ENCODE measurements around the gene THYN1.

The THYN1 gene

DNA sequence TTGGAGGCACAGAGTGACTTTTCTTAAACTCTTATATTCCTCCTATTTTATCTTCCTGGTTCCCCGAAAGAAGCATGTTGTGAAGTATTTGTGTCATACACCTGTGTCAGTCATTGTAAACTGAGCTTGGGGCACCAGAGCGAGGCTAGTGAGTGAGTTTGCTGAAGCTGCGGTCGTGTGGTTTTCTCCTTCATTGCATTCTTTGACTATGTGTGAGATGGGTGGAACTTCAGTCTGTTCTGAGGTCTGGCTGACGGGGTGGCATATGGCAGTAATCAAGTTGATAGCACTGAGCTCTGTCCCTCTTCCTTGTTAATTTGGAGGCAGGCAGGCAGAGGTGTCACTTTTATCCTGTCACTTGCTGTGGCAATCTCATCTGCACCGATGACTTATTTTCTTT is 24.5 kb downstream of the THYN1 start:
- peaks cover 67% of the 10 kb centered on the region for H3K4me1 Mint-ChIP-seq (ENCODE audit: low read depth)
- H3K9me3 Mint-ChIP-seq, result no peaks in the 10 kb centered on the region
- H3K4me3 Mint-ChIP-seq, result no peak overlapping the region
- H3K27me3 Mint-ChIP-seq (ENCODE audit: low read depth), result no peaks in the 10 kb centered on the region
- H3K27ac Mint-ChIP-seq, result no peak overlapping the region
- H3K36me3 Mint-ChIP-seq (ENCODE audit: low read depth), result peaks cover 11% of the 10 kb centered on the region

DNA sequence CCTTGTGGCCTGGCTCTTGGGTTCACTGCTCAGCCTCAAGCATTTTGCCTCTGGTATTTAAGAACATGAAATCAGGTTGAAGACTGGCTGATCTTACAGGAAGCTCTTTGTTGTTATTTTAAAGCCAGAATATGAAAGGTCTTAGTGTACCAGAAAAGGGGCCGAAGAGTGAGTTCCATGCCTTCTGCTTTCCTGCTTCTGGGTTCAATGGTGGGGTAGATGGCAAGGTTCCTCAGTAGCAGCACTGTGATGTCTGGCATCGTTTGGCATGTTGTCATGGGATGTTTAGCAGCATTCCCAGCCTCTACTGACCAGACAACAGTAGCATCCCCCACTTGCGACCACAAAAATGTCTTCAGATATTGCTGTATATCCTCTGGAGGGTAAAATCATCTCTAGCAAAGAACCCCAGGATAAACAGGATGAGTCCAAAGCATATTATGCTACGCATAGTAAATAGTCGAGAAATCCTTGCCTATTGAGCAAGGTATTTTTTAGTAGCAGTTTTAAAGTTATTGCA is 26.3 kb downstream of the THYN1 start:
- Mint-ChIP-seq H3K4me3 (peak overlapping the region; percentile 42), H3K27ac (no peak overlapping the region), H3K9me3 (no peaks in the 10 kb centered on the region), H3K36me3 (ENCODE audit: low read depth) (peaks cover 22% of the 10 kb centered on the region), H3K4me1 (ENCODE audit: low read depth) (peaks cover 71% of the 10 kb centered on the region), H3K27me3 (ENCODE audit: low read depth) (no peaks in the 10 kb centered on the region)

DNA sequence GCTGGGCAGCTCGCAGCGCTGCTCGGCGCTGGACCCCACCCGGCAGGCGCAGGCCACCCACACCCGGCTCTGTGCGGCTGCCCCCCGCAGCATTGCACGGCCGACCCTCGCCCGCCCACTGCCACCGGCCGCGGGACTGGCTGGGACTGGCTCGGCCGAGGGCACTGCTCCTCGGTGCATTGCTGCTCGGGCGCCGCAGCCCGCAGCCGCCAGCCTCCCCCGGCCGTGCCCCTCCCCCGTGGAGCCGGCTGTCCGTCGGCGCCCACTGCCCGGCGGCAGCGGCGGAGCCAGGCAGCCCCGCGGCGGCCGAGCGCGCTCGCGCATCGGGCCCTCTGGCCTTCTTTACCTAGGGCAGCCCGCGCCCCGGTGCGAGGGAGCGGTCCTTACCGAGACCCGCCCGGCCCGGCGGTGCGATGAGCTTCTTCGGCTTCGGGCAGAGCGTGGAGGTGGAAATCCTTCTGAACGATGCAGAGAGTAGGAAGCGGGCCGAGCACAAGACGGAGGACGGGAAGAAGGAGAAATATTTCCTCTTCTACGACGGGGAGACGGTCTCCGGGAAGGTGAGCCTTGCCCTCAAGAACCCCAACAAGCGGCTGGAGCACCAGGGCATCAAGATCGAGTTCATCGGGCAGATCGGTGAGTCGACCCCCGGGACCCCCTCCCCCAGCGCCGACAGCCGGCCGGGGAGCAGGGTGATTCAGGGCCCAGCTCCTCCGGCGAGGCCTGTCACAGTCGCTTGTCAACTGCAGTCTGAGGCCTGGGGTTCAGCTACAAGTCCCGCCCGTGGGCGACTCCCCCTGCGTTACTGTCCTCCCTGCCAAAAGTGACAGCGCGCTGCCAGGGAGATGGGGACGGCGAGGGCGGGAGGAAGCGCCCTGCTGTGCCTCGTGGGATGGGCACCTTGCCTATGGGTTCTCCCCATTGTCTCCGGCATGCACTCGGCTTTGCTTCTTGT is 28.2 kb downstream of the THYN1 start:
- H3K36me3 Mint-ChIP-seq (ENCODE audit: low read depth), result peaks cover 29% of the 10 kb centered on the region
- H3K27me3 Mint-ChIP-seq (ENCODE audit: low read depth), result no peaks in the 10 kb centered on the region
- no peaks in the 10 kb centered on the region for H3K9me3 Mint-ChIP-seq
- peaks cover 72% of the 10 kb centered on the region for H3K4me1 Mint-ChIP-seq (ENCODE audit: low read depth)
- H3K27ac Mint-ChIP-seq, result peak overlapping the region; percentile 95
- peak overlapping the region; percentile 97 for H3K4me3 Mint-ChIP-seq

DNA sequence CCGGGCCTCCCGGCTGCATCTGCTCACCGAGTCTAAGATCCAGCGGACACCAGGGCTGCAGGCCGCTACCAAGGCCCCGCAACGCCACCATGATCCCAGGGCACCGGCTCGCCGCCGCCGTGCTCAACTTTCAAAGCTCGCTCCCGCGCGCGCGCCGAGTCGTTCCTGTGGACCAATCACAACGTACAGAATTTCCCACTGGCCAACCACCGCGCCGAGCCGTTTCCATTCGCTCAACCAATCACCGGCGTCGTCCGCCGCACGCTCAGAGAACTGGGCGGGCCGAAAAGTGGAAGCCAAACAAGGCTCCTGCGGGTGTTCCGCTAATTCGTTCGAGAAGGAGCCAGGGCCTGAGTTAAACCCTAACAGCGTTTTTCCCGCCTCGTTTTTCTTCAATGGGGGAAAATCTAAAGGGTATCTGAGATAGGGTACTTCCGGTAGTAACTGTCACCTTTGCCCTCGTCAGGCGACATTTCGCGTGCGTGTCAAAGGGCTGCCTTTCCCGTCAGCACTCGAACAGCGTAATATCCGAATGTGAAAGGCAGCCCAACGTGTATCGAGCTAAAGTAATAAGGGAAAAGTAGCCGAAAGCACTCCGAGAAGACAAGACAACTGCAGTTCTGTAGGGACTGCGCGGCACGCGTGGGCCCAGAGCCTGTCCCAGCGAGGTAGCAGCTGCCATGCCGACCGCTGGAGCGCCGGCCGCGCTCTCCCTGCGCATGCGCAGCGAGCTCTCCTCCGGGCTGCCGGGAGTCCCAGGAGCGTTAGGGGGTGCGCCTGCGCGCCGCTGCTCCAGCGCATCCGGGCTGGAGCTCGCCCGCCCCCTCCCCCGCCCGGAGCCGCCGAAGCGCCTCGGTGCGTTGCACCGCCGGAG is 29.1 kb downstream of the THYN1 start, which contains the start of the genes NCAPD3 and VPS26B:
TSS of gene NCAPD3 (minus strand) at position 132 of the 874 bp plus-strand sequence. CDS start at position 91, 41 bp downstream.
TSS of gene VPS26B (plus strand) at position 836 of the 874 bp plus-strand sequence. CDS start 452 bp downstream, outside the sequence.
- H3K27me3 Mint-ChIP-seq (ENCODE audit: low read depth), result no peaks in the 10 kb centered on the region
- H3K9me3 Mint-ChIP-seq, result no peaks in the 10 kb centered on the region
- H3K36me3 Mint-ChIP-seq (ENCODE audit: low read depth), result peaks cover 25% of the 10 kb centered on the region
- peak within 1 kb of the TSS; percentile 100 for H3K4me3 Mint-ChIP-seq
- H3K4me1 Mint-ChIP-seq (ENCODE audit: low read depth), result peaks cover 63% of the 10 kb centered on the region
- H3K27ac Mint-ChIP-seq, result peak within 1 kb of the TSS; percentile 99

DNA sequence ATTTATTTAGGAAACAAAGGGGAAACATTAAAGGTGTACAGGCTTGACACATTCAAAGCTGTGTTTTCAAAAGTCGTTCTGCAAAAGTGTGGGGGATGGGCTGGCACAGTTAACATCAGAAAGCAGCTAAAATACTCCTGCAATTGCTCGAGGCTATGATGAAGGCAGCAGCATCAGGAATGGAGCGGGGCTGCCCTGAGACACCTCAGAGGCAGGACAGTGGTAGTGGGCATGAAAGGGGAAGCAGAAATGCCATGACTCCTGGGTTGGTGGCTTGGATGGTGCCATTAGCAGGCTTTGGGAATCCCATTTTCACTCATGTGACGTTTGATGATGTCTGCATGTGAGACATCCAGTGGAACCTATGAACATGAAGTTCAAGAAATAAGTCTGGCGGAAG is 30.0 kb downstream of the THYN1 start:
- Mint-ChIP-seq H3K9me3 (no peaks in the 10 kb centered on the region), H3K36me3 (ENCODE audit: low read depth) (peaks cover 34% of the 10 kb centered on the region), H3K27ac (peak overlapping the region; percentile 98), H3K4me1 (ENCODE audit: low read depth) (peaks cover 65% of the 10 kb centered on the region), H3K4me3 (peak overlapping the region; percentile 100), H3K27me3 (ENCODE audit: low read depth) (no peaks in the 10 kb centered on the region)

DNA sequence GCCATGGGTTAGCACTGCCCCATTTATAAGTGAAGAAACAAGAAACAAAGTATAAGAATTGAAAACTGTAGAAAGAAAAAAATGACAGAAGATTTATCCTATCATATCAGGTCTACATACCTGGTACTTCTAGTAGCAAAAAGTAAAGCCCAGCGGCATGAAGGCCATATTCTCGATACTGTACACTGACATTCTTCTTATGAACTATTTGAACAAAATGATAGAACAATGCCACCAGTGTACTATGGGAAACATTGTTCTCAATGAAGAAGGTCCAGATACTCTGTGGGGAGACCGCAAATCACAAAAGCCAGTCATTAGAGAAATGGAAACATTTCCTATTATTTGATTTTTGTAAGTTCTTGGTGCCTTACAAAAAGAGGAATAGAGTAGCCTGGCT is 36.3 kb downstream of the THYN1 start:
- Mint-ChIP-seq H3K4me1 (ENCODE audit: low read depth) (peaks cover 38% of the 10 kb centered on the region), H3K36me3 (ENCODE audit: low read depth) (peaks cover 33% of the 10 kb centered on the region), H3K27ac (no peak overlapping the region), H3K27me3 (ENCODE audit: low read depth) (no peaks in the 10 kb centered on the region), H3K9me3 (no peaks in the 10 kb centered on the region), H3K4me3 (no peak overlapping the region)

DNA sequence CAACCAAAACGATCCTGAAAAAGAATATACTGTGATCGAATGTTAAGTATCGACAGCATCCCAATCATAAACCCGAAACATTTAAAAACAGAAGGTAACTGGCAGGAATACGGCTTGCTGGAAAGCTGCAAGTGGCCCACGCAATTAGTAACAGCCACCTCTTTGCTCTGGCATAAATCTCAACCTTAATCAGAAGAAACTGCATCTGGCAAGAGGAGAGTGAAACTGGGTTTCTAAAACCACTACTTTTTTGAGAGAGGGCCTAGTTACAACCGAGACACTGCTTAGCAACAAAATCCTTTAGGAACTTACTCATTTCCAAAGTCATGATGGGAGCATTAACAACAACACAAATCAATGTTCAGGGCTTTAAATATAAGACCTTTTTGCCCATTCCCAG is 37.3 kb downstream of the THYN1 start:
- H3K27me3 Mint-ChIP-seq (ENCODE audit: low read depth), result no peaks in the 10 kb centered on the region
- H3K4me3 Mint-ChIP-seq, result no peak overlapping the region
- H3K27ac Mint-ChIP-seq, result no peak overlapping the region
- no peaks in the 10 kb centered on the region for H3K9me3 Mint-ChIP-seq
- H3K4me1 Mint-ChIP-seq (ENCODE audit: low read depth), result peaks cover 35% of the 10 kb centered on the region
- H3K36me3 Mint-ChIP-seq (ENCODE audit: low read depth), result peaks cover 36% of the 10 kb centered on the region

DNA sequence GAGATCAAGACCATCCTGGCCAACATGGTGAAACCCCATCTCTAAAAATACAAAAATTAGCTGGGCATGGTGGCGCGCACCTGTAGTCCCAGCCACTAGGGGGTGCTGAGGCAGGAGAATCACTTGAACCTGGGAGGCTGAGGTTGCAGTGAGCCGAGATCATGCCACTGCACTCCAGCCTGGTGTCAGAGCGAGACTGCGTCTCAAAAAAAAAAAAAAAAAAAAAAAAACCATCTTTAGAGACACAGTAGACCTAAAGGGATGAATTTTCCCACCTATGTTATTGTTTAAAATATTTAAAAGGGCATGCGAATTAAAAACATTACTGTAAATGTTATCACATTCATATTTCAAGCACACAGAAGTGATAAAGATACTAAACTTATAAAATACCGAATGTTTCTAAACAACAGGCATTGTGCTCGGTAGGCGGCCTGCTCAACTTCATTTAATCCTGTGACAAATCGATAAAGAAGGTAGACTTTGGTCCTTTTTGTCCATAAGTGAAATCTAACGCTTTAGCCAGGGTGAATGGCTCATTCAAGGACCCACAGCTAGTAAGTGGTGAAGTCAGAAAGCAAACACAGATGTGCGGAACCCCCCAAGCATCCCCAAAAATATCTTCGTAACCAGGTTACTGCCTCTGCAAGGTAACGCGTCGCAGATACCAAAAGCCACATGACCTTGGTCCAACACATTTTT is 45.5 kb downstream of the THYN1 start:
- H3K9me3 Mint-ChIP-seq, result no peaks in the 10 kb centered on the region
- no peak overlapping the region for H3K27ac Mint-ChIP-seq
- H3K4me3 Mint-ChIP-seq, result no peak overlapping the region
- H3K27me3 Mint-ChIP-seq (ENCODE audit: low read depth), result no peaks in the 10 kb centered on the region
- peaks cover 38% of the 10 kb centered on the region for H3K36me3 Mint-ChIP-seq (ENCODE audit: low read depth)
- H3K4me1 Mint-ChIP-seq (ENCODE audit: low read depth), result peaks cover 13% of the 10 kb centered on the region

DNA sequence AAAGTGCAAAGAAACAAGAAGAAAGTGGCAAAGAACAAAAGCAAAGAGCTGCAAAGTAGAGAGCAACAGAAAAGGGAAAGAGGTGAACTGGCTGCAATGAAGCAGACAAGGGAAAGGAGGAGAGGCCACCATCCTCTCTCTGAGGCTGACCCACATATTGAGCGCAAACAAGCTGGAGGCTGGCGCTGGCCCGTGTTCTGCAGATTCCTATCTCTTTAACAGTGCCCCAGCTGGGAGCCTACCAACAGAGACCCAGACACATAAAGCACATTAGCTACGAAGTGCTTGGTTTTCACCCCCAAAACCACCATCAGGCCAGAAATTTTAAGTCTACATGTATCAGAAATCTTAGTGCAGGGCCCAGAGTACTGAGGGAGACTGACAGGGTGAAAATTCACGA is 47.0 kb downstream of the THYN1 start:
- H3K27me3 Mint-ChIP-seq (ENCODE audit: low read depth), result no peaks in the 10 kb centered on the region
- H3K9me3 Mint-ChIP-seq, result no peaks in the 10 kb centered on the region
- H3K36me3 Mint-ChIP-seq (ENCODE audit: low read depth), result peaks cover 37% of the 10 kb centered on the region
- H3K4me1 Mint-ChIP-seq (ENCODE audit: low read depth), result peaks cover 7% of the 10 kb centered on the region
- H3K4me3 Mint-ChIP-seq, result no peak overlapping the region
- no peak overlapping the region for H3K27ac Mint-ChIP-seq

DNA sequence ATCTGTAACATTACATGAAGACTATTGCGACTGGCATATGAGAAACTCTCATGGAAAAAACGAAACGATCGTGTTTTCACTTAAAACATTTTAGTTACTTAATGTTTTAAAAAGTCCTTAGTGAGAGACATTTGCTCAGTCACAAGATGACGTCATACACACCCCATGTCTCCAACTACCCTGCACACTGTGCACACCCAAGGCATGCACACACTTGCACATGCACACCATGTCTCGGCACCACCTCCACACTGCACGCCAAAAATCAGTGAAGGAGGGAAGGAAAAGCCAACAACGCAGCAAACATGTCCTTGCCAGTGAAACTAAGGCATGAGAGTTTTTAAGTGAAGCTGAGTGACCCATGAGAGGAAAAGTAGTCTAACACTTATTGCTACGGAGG is 47.4 kb downstream of the THYN1 start:
- Mint-ChIP-seq H3K9me3 (no peaks in the 10 kb centered on the region), H3K27me3 (ENCODE audit: low read depth) (no peaks in the 10 kb centered on the region), H3K36me3 (ENCODE audit: low read depth) (peaks cover 38% of the 10 kb centered on the region), H3K4me1 (ENCODE audit: low read depth) (peaks cover 6% of the 10 kb centered on the region), H3K4me3 (no peak overlapping the region), H3K27ac (no peak overlapping the region)

DNA sequence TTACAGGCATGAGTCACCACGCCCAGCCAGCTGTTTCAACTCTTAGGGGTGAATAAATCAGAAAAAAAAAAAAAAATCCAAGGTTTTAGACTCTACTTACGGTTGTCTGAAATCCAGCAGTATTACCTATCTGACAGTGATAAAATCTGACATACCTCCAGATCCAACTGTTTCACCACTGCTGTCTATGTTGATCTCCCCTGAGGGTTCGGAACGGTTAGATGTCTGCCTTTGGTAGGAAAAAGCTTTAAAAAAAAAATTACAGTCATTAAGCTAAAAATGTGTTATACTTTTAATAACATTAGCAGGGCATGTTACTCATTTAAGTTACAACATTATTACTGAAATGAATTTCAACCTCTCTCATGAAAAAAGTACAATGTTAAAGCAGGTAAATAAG is 50.5 kb downstream of the THYN1 start:
- H3K27me3 Mint-ChIP-seq (ENCODE audit: low read depth), result no peaks in the 10 kb centered on the region
- H3K4me1 Mint-ChIP-seq (ENCODE audit: low read depth), result peaks cover 3% of the 10 kb centered on the region
- peaks cover 38% of the 10 kb centered on the region for H3K36me3 Mint-ChIP-seq (ENCODE audit: low read depth)
- no peak overlapping the region for H3K4me3 Mint-ChIP-seq
- no peak overlapping the region for H3K27ac Mint-ChIP-seq
- no peaks in the 10 kb centered on the region for H3K9me3 Mint-ChIP-seq

DNA sequence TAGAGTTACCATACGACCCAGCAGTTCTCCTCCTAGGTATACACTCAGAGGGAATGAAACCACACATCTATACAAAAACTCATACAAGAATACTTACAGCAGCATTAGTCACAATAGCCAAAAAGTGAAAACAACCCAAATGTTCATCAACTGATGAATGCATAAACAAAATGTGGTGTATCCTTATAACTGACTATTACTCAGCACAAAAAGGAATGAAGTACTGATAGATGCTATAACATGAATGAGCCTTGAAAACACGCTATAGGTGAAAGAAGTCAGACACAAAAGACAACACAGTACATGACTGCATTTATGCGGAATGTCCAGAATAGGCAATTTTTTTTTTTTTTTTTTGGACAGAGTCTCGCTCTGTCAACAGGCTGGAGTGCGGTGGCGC is 52.5 kb downstream of the THYN1 start:
- no peaks in the 10 kb centered on the region for H3K9me3 Mint-ChIP-seq
- H3K4me3 Mint-ChIP-seq, result no peak overlapping the region
- no peaks in the 10 kb centered on the region for H3K4me1 Mint-ChIP-seq (ENCODE audit: low read depth)
- no peak overlapping the region for H3K27ac Mint-ChIP-seq
- H3K36me3 Mint-ChIP-seq (ENCODE audit: low read depth), result peaks cover 40% of the 10 kb centered on the region
- no peaks in the 10 kb centered on the region for H3K27me3 Mint-ChIP-seq (ENCODE audit: low read depth)

DNA sequence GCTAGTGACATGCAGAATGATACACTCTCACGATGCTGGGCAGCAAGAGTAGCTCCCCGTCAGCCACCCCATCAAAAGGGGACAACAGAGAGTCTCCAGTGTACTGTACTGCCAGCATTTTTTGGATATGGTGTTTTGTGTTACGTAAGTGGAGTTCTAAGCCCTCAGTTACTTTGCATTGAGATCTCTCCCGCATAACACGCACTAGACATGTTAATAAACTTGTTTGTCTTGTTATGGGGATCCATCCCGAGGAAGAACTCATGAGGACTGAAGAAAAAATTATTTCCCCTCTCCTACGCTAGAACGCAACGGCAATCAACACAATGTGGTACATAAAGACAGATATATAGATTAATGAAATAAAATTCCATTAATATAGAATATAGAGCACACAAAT is 53.6 kb downstream of the THYN1 start:
- Mint-ChIP-seq H3K4me3 (no peak overlapping the region), H3K27me3 (ENCODE audit: low read depth) (no peaks in the 10 kb centered on the region), H3K36me3 (ENCODE audit: low read depth) (peaks cover 42% of the 10 kb centered on the region), H3K9me3 (no peaks in the 10 kb centered on the region), H3K27ac (no peak overlapping the region), H3K4me1 (ENCODE audit: low read depth) (no peaks in the 10 kb centered on the region)

Data from T-helper 1 cell treated with Interleukin-12 subunit alpha and Interleukin-12 subunit beta and Interleukin-4 antibody, amounts not matched to agents 30 μg/mL and 1 μg/mL, for 36 hours (primary cell).